HepG2 (cell line): Measurements from ENCODE around the gene PRDM7. TPM values are rescaled to one million over a fixed set of nuclear protein-coding genes. Genes with fewer than 3 reads are reported as not detected.

ENCODE experiments used
- CREB1 ChIP-seq, 2 experiments: fragments of 450-650 bp in 1 of 2; IDR thresholded peaks; 2 replicates each; pipeline ENCODE4 v1.6.1; 2016 to 2017; ENCODE audit warnings: control low read depth in 1 of 2, mild to moderate bottlenecking in 1 of 2, missing compliant biosample characterization in 1 of 2, missing genetic modification characterization in 1 of 2
- DMTF1 ChIP-seq: sonication (generic); formaldehyde crosslinking; IDR thresholded peaks from 2 replicates; pipeline ENCODE4 v1.4.0; 2020; ENCODE audit warnings: mild to moderate bottlenecking, missing genetic modification reagents
- FOSL2 ChIP-seq: sonication (generic); formaldehyde crosslinking; IDR thresholded peaks from 2 replicates; pipeline ENCODE4 v1.4.0; 2020; ENCODE audit warnings: missing genetic modification reagents
- GFI1 ChIP-seq: sonication (generic); formaldehyde crosslinking; IDR thresholded peaks from 2 replicates; pipeline ENCODE4 v1.5.0; 2020; ENCODE audit warnings: missing genetic modification reagents, mild to moderate bottlenecking, borderline replicate concordance
- GPN1 ChIP-seq: sonication (generic); formaldehyde crosslinking; IDR thresholded peaks from 2 replicates; pipeline ENCODE4 v1.5.1; 2020; ENCODE audit warnings: missing genetic modification reagents, borderline replicate concordance
- KDM1A ChIP-seq: IDR thresholded peaks from 2 replicates; pipeline ENCODE4 v1.6.1; 2016; ENCODE audit warnings: missing compliant biosample characterization
- KLF13 ChIP-seq: sonication (generic); formaldehyde crosslinking; IDR thresholded peaks from 2 replicates; pipeline ENCODE4 v1.4.0; 2020; ENCODE audit warnings: mild to moderate bottlenecking, missing genetic modification reagents
- MEIS2 ChIP-seq: sonication (generic); formaldehyde crosslinking; IDR thresholded peaks from 2 replicates; pipeline ENCODE4 v1.9.0; 2021; ENCODE audit warnings: mild to moderate bottlenecking, missing genetic modification reagents
- MLXIP ChIP-seq: sonication (generic); formaldehyde crosslinking; IDR thresholded peaks from 2 replicates; pipeline ENCODE4 v1.9.0; 2021; ENCODE audit warnings: missing genetic modification reagents, borderline replicate concordance
- NFE2L1 ChIP-seq: sonication (generic); formaldehyde crosslinking; IDR thresholded peaks from 2 replicates; pipeline ENCODE4 v1.4.0; 2020; ENCODE audit warnings: missing genetic modification reagents, mild to moderate bottlenecking, borderline replicate concordance
- NR2F6 ChIP-seq, 2 experiments: IDR thresholded peaks; 2 replicates each; pipeline ENCODE4 v1.6.1; 2016; ENCODE audit warnings: antibody characterized with exemption in 1 of 2, mild to moderate bottlenecking in 1 of 2
- SALL1 ChIP-seq: sonication (generic); formaldehyde crosslinking; IDR thresholded peaks from 2 replicates; pipeline ENCODE4 v1.8.0; 2022; ENCODE audit warnings: mild to moderate bottlenecking, missing genetic modification reagents
- ZBTB39 ChIP-seq: sonication (generic); formaldehyde crosslinking; IDR thresholded peaks from 2 replicates; pipeline ENCODE4 v1.5.0; 2020; ENCODE audit warnings: missing genetic modification reagents
- ZFP37 ChIP-seq: sonication (generic); formaldehyde crosslinking; IDR thresholded peaks from 2 replicates; pipeline ENCODE4 v1.4.0; 2020; ENCODE audit warnings: missing genetic modification reagents, borderline replicate concordance
- ZMYM4 ChIP-seq: sonication (generic); formaldehyde crosslinking; IDR thresholded peaks from 2 replicates; pipeline ENCODE4 v1.8.1; 2023; ENCODE audit warnings: mild to moderate bottlenecking, missing genetic modification reagents
- ZNF350 ChIP-seq: sonication (generic); formaldehyde crosslinking; IDR thresholded peaks from 2 replicates; pipeline ENCODE4 v1.4.0; 2020; ENCODE audit warnings: mild to moderate bottlenecking, low read depth, missing genetic modification reagents, borderline replicate concordance
- ZNF460 ChIP-seq: sonication (generic); formaldehyde crosslinking; IDR thresholded peaks from 2 replicates; pipeline ENCODE4 v1.5.1; 2020; ENCODE audit warnings: missing genetic modification reagents, mild to moderate bottlenecking, borderline replicate concordance
- ZNF563 ChIP-seq: sonication (generic); formaldehyde crosslinking; IDR thresholded peaks from 2 replicates; pipeline ENCODE4 v1.8.0; 2022; ENCODE audit warnings: mild to moderate bottlenecking, moderate library complexity, missing genetic modification reagents
- ZNF703 ChIP-seq: sonication (generic); formaldehyde crosslinking; IDR thresholded peaks from 2 replicates; pipeline ENCODE4 v1.5.1; 2020; ENCODE audit warnings: missing genetic modification reagents, mild to moderate bottlenecking, moderate library complexity, borderline replicate concordance
- polyA plus RNA-seq, 8 experiments: library from polyadenylated mRNA; depleted of rRNA in 3 of 8; stranded (reverse) in 7 of 8; unstranded in 1 of 8; fragments of >200 nt; fragmentation: Illumina TruSeq in 4 of 8; extraction: Trizol in 4 of 8; gene quantifications; 2 replicates each; pipeline versions ENCODE4 v1.2.1 to v1.2.3, GENCODE V29; 2011 to 2016; ENCODE audit warnings: low read depth in 4 of 8, missing spikeins in 1 of 8, mixed read lengths in 1 of 8; ENCODE audit not compliant: insufficient read depth in 1 of 8
- total RNA-seq, 5 experiments: library from RNA; depleted of rRNA; stranded (reverse); fragments of >200 nt; fragmentation: Illumina TruSeq; extraction: Trizol; gene quantifications; 2 replicates each; pipeline ENCODE4 v1.2.3, GENCODE V29; 2016; ENCODE audit warnings: low read depth in 1 of 5
- TF ChIP-seq, protein P1 (sequence below): sonication (generic); formaldehyde crosslinking; IDR thresholded peaks from 2 replicates; pipeline ENCODE4 v1.8.0; 2022; ENCODE audit warnings: mild to moderate bottlenecking, missing genetic modification reagents

The PRDM7 gene
- total and polyA plus RNA-seq, 2 of the 13 experiments (the other 11 are each of a cell fraction or from before 2014, with no cell fraction given), result not detected

GRCh38 chr16:90018652-90019542 lies 58.2 kb downstream of the PRDM7 start, which contains the start of gene DBNDD1 (continued):
- no peak for TF ChIP-seq ZFP37 (CRISPR knock-in tag)
- no peak for TF ChIP-seq CREB1 (IDR thresholded peaks at IDR 0.05)
- no peak for TF ChIP-seq CREB1 (CRISPR knock-in tag; IDR thresholded peaks at IDR 0.05)
- TF ChIP-seq, protein P1, sequence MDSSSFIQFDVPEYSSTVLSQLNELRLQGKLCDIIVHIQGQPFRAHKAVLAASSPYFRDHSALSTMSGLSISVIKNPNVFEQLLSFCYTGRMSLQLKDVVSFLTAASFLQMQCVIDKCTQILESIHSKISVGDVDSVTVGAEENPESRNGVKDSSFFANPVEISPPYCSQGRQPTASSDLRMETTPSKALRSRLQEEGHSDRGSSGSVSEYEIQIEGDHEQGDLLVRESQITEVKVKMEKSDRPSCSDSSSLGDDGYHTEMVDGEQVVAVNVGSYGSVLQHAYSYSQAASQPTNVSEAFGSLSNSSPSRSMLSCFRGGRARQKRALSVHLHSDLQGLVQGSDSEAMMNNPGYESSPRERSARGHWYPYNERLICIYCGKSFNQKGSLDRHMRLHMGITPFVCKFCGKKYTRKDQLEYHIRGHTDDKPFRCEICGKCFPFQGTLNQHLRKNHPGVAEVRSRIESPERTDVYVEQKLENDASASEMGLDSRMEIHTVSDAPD (CRISPR knock-in tag), result no peak
- TF ChIP-seq GFI1, result no peak; the same call in 1 of the 2 replicates
- no peak for TF ChIP-seq ZMYM4 (CRISPR knock-in tag)
- no peak for TF ChIP-seq GPN1 (CRISPR knock-in tag)
- no peak for TF ChIP-seq MEIS2 (CRISPR knock-in tag)
- TF ChIP-seq MLXIP (CRISPR knock-in tag), result no peak
- peak; percentile 49; the same call in 1 of the 2 replicates for TF ChIP-seq ZNF703 (CRISPR knock-in tag)
- no peak for TF ChIP-seq FOSL2 (CRISPR knock-in tag)
- TF ChIP-seq ZNF563 (CRISPR knock-in tag), result peak; percentile 24; the same call in 1 of the 2 replicates
- TF ChIP-seq KDM1A (CRISPR knock-in tag), result no peak
- TF ChIP-seq DMTF1 (CRISPR knock-in tag), result no peak
- TF ChIP-seq SALL1, result no peak
- TF ChIP-seq KLF13 (CRISPR knock-in tag), result no peak
- no peak for TF ChIP-seq ZNF350 (CRISPR knock-in tag)
- no peak for TF ChIP-seq NFE2L1
- no peak for TF ChIP-seq ZNF460 (CRISPR knock-in tag)
- no peak for TF ChIP-seq ZBTB39 (CRISPR knock-in tag)
- no peak for TF ChIP-seq NR2F6 (IDR thresholded peaks at IDR 0.05)
- TF ChIP-seq NR2F6 (CRISPR knock-in tag; IDR thresholded peaks at IDR 0.05), result no peak
